ENCODE results near the gene KCNJ4.

GRCh38 chr22:38443628-38444521 lies 11.1 kb downstream of the KCNJ4 start:
- TF ChIP-seq POLR2A (IDR thresholded peaks at IDR 0.05) (no peak), CTCF (IDR thresholded peaks at IDR 0.05) (no peak), EP300 (IDR thresholded peaks at IDR 0.05; ENCODE audit: low read depth) (no peak), POLR2AphosphoS5 (IDR thresholded peaks at IDR 0.05) (no peak)
